ENCODE data around the gene EIF1AD.
A peak's percentile ranks its signal among the peaks of the same experiment; 100 is the strongest.
"Not testable (repeated sequence)": the region's sequence is repeated elsewhere in the genome, so short reads cannot be mapped to it uniquely, and the experiment has no call there.

The EIF1AD gene, protein sequence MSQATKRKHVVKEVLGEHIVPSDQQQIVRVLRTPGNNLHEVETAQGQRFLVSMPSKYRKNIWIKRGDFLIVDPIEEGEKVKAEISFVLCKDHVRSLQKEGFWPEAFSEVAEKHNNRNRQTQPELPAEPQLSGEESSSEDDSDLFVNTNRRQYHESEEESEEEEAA

DNA sequence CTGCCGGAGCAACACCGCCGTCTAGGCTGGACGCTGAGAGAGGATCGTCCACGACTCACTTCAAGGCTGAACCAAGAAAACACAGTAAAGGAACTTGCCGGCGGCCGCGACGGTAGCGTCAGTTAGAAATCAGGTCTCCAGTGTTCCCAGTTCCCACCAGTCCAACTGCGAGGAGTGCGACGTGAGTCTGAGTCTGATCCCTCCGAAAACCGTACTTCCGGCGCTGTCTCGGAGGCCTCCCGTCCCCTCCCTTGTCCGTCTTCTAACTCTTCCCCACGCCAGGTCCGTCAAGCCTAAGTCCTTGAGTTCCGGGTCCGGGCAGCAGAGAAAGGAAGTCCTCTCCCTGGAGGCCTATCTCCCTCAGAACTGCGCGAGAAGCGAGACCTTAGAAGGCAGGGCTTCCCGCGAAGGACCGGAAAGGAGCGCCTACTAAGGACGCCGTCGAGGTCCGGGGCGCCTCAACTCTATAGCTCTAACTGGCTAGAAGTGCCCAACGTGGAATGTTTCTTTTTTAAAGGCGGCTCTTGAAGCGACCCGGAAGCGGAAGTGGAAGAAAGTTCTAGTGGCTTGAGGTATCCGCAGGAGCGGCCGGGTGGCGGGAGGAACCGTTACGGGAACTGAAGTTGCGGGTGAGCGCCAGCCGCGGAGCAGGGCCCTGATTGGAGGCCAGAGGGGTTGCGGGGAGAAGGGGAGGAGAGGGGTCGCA is at the start of gene EIF1AD, which contains the start of gene BANF1:
Gene EIF1AD, minus strand, starts transcription at position 216 of the 706 bp plus-strand sequence. CDS start 1,768 bp downstream, outside the sequence.
Gene BANF1, plus strand, starts transcription at position 562 of the 706 bp plus-strand sequence. CDS start 748 bp downstream, outside the sequence.
- peak within 1 kb of the TSS; percentile 99 for H3K4me3 ChIP-seq (ENCODE audit: low read depth, low read length)

DNA sequence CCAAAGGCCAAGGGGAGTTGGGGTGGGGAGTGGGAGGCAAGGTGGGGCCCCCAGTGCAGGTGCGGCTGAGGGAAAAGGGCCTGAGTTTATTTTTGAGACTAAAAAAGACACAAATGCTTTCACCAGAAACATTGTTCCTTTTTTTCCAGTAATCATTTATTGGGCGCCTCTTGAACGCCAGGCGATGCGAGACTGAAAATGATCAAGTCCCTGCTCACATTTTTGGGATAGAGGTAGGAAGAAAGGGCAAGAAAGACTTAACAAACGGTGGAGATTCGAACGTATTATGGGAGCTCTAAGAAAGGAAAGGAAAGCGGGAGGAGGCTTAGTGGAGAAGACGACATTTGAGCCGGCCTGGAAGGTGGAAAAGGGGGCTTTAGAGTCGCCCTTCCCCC is 49.4 kb upstream of the EIF1AD start:
- H3K4me3 ChIP-seq (ENCODE audit: low read depth, low read length): peak overlapping the region; percentile 54

DNA sequence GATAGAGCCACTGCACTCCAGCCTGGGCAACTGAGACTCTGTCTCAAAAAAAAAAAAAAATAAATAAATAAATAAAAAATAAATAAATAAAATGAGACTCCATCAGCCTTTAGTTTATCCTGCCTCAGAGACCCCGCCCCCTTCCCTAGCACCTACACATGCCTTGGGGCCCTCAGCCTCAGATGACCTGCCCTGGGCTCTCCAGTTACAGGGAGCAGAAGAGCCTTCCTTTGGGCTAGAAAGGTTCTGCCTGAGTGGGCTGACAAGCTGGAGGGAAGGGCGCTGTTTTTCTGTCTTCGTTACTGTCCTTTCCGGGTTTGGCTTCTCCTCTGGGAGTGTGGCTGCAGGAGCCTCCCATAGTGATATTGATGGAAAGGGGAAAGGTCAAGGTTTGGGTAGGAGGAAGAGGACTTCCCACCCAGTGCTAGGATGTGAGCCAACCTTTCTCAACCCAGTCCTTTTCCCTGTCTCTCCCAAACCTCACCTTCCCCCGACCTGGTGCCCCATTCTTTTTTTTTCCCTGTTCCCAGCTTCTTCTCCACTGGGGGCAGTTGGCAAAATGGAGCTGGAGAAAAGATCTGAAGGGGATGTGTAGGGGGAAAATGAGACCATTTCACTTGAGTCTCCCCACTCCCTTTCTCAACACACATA is 48.7 kb upstream of the EIF1AD start:
- no peak overlapping the region for H3K4me3 ChIP-seq (ENCODE audit: low read depth, low read length)

DNA sequence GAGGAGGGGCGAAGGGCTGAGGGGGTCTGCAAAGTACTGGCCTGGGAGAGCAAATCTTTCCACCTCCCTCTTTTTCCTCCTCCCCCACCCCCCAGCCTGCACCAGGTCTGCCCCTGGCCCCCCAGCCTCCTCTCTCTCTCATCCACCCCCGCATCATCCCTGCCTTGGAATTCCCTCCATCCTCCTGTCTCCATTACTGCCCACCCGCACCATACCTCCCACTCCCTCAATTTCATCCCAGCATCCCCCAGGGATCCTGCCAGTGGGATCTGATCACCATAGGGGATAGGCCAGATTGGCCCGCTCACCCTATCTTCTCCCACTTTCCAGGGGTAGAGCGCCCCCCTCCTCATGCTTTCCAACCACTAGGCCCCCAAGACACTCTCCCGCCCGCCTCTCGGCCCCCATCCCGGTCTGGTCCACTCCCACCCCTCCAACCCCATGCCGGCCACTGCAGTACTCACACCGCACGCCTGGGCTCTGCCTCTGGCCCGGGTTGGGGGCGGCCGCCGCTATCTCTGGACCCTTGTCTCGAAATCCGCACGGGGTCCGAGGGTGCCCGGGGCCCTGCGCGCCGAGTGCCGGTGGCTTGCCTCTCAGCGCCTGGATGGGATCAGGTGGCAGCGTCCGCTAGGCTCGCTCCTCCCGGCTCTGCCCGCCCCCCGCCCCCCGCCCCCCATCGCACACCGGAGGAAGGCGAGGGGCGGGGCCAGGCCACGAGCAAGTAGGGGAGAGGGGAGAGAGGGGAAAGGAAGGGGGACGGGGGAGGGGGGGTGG is 46.8 kb upstream of the EIF1AD start, which contains the start of gene GAL3ST3:
Gene GAL3ST3, minus strand, starts transcription at position 615 of the 777 bp plus-strand sequence. CDS start 3,746 bp downstream, outside the sequence.
- H3K4me3 ChIP-seq (ENCODE audit: low read depth, low read length): peak within 1 kb of the TSS; percentile 53

DNA sequence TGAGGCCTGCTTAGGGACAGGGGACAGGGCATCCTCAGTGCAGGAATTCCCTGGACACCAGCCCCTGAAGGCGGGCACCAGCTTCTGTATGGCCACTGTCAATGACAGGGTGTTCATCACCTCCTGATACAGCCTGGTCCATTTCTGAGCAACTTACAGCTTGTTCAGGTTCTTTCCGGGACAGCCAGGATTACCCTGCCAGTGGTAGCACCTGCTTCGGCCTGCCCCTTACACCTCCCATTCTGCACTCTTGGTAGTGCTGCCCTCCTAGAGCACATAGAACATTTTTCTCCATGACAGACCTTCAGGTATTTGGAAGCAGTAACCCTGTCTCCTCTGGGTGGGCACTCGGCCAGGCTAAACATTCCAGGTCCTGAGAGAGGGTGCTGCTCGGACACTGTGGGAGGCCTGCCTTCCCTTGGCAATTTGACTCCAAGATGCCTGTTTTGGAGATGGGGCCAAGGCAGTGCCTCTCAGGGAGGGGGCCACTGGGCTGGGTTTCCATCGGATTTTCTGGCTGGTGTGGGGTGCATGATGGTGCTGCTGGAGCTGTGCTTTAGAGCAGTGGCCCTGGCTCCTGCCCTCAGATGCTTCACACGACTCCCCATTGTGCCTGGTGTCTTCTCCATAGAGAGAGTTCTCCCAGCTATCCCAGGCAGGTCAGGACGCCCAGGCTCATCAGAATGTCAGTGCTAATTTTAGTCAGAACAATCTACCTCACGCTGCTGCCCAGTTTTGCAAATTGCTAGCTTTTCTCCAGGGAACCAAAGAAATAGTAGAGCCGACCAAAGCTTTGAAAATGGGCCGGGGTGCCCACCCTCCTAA is 45.8 kb upstream of the EIF1AD start:
- no peak overlapping the region for H3K4me3 ChIP-seq (ENCODE audit: low read depth, low read length)

DNA sequence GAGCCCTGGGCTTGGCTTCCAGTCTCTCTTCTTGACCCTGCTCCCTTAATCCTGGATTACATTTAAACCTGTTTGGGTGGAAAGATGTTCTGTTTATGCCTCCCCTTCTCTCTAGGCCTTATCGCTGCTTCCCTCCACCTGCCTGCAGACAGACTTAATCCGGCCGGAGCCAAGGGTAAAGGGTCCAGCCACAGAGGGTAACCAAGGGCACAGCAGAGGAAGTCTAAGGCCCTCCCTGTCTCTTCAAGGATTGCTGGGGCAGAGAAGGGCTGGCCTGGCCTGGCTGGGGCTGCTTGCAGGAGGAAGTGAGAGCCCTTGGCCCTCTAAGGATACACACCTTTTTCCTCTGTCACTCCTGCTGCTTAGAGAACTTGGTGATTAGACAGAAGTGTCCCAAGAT is 44.9 kb upstream of the EIF1AD start:
- H3K4me3 ChIP-seq (ENCODE audit: low read depth, low read length): no peak overlapping the region

DNA sequence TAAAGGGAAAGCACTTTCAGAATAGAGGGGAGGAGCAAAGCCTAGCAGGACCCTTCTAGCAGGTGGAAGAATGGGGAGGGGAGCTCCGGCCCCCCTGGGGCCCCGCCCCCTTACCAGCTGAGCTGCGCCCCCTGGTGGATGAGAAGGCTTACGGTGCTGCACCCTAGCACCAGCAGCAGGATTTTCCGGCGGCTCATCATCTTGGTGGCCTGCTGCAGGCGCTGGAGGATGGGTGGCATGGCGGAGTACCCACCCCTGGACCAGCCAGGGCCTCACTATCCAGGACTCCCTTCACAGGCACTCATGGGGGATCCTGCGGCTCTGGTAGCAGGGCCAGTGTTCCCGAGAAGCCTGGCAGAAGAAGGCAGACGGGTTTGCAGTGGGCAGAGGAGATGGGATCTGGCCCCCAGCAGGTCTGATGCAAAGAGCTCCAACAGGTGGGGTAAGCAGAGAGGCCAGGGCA is 43.3 kb upstream of the EIF1AD start:
- no peak overlapping the region for H3K4me3 ChIP-seq (ENCODE audit: low read depth, low read length)

DNA sequence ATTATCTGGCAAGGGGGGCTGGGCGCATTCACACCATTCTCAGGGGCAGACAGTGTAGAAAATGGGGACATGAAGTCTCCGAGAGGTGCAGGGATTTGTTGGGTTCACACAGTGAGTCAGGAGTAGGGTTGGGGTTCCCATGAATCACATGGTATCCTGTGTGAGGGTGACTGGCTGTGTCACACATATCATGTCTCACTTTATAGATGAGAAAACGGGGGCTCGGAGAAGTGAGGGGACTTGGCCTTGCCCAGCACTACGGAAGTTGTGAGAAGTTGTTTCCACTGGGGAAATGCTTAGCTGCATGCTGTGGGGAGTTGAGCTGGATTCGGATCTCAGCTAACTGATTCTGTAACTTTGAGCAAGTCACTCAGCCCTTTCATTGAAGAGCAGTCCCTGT is 42.8 kb upstream of the EIF1AD start:
- H3K4me3 ChIP-seq (ENCODE audit: low read depth, low read length): no peak overlapping the region

DNA sequence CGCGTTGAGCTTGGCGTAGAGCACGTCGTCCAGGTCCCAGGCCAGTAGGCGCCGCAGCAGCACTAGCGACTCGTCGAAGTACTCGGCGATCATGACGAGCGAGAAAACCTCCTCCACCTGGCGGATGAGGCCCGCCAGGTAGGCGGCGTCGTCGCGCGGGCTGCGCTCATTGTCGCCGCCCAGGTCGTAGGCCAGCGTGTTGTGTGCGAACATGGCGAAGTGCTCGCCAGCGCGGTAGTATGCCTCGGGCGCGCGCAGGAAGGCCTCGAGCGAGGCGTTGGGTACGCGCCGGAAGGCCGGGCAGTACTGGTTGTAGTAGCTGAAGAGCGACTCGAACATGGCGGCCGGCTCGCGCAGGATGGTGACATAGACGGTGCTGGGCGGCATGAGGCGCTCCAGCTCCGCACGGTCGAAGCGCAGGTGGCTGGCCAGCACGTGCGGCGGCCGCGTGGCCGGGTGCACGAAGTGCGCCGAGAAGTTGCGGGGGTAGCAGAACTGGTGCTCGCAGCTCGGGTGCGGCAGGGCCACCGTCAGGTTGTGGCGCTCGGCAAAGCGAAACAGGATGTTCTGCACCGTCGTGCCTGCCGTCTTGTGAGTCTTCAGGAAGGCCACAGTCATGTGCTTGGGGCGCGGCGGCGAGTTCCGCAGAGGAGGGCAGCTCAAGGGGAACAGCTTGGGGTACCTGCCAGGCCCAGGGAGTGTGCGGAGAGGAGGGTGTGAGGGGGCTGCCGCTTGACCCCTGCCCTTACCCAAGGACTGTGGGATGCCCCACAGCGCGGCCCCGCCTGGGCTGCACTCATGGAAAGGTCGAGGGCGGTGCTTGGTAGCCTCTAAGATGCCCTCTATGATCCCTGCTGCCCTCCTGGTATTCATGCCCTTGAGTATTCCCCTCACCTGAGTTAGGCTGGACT is 41.3 kb upstream of the EIF1AD start:
- H3K4me3 ChIP-seq (ENCODE audit: low read depth, low read length): no peak overlapping the region

DNA sequence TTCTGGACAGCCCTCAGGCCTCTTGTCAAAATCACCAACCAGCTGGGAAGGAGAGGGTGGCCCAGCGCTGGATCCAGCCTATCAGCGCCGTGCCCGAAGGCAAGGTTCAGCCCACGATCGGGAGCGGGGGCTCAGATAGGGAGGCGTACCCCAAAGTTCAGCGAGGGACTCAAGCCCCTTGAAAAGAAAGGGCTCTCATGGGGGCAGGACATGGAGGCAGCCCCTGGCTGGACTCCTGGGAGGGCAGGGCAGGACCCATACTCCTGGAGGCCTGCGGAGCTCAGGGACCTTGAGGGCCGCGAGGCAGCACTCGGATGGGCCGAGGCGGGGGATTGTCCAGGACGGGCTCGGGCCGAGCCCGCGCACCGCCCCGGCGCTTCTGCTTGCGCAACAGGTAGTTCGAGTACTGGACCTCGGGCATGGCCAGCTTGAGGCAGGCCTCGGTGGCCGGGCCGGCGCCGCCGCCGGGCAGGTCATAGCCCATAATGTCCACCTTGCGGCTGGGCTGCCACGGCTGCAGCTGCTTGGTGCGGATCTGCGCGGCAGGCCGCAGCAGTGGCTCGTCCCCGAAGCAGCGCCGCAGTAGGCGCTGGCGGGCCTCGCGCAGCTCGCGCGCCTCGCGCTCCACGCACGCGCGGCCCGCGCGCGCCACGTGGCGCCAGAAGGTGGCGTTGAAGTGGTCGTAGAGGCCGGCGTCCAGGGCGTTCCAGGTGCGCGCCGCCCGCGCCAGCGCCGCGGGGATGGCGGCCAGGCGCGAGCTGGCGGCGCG is 40.5 kb upstream of the EIF1AD start:
- no peak overlapping the region for H3K4me3 ChIP-seq (ENCODE audit: low read depth, low read length)

DNA sequence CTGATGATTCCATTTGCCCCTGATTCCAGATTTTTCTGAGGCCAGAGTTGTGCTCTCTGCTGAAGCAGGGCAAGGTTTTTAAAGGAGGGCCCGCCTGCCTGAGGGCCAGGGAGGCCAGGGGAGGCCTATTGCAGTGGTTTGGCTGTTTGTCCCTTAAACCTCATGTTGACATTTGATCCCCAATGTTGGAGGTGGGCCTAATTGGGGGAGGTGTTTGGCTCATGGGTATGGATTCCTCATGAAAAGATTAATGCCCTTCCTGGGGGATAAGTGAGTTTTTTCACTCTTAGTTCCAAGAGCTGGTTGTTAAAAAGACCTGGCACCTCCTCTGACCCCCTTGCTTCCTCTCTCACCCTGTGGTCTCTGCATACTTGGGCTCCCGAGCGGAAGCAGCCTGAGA is 37.8 kb upstream of the EIF1AD start:
- H3K4me3 ChIP-seq (ENCODE audit: low read depth, low read length): no peak overlapping the region

DNA sequence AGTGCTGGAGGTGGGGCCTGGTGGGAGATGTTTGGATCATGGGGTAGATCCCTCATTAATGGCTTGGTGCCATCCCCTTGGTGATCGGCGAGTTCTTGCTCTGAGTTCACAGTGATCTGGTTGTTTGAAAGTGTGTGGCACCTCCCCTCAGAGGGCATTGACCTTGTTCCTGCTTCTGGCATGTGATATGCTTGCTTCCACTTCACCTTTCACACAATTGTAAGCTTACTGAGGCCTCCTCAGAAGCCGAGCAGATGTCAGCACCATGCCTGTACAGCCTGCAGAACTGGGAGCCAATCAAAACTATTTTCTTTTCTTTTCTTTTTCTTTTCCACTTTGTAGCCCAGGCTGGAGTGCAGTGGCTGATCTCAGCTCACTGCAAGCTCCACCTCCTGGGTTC is 35.4 kb upstream of the EIF1AD start:
- H3K4me3 ChIP-seq (ENCODE audit: low read depth, low read length): no peak overlapping the region

DNA sequence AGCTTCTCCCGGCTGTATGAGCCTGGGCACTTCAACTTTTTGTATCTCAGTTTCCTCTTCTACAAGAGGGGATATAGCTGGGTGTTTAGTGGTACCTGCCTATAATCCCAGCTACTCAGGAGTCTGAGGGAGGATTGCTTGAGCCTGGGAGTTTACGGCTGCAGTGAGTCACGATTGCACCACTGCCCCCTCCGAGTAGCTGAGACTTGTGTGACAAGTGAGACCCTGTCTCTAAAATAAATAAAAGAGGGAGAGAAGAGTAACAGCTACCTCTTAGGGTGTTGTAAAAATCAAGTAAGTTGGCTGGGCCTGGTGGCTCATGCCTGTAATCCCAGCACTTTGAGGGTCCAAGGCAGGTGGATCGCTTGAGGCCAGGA is 34.4 kb upstream of the EIF1AD start:
- H3K4me3 ChIP-seq (ENCODE audit: low read depth, low read length): no peak overlapping the region

DNA sequence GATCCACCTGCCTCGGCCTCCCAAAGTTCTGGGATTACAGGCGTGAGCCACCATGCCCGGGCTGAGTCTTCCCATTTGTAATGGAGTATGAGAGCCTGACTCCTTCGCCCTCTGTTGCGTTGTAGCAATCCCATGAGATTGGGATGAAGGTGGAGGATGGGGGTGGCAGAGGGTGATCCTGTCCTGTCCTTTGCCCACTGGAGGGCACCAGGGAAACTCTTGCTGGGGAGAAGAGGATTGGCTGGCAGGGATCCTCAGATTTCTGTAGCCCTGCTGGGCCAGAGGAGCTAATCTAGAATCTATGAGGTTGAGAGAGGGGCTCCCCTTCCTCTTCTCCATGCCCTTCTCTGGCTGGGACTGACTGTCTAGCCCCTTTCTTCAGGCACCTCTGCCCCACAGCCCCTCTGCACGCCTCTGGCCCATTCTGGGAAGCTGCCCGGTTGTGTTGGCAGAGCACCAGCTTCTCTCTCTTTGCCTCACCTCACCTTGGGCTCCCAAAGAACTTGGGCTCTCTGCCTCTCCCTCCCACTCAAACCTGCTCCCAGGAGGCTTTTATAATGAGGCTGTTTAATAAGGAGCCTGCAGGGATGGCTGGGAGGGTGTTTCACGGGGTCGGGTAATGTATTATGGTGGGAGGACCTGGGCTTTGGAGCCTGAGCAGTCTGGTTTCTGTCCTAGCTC is 33.8 kb upstream of the EIF1AD start:
- H3K4me3 ChIP-seq (ENCODE audit: low read depth, low read length): no peak overlapping the region

DNA sequence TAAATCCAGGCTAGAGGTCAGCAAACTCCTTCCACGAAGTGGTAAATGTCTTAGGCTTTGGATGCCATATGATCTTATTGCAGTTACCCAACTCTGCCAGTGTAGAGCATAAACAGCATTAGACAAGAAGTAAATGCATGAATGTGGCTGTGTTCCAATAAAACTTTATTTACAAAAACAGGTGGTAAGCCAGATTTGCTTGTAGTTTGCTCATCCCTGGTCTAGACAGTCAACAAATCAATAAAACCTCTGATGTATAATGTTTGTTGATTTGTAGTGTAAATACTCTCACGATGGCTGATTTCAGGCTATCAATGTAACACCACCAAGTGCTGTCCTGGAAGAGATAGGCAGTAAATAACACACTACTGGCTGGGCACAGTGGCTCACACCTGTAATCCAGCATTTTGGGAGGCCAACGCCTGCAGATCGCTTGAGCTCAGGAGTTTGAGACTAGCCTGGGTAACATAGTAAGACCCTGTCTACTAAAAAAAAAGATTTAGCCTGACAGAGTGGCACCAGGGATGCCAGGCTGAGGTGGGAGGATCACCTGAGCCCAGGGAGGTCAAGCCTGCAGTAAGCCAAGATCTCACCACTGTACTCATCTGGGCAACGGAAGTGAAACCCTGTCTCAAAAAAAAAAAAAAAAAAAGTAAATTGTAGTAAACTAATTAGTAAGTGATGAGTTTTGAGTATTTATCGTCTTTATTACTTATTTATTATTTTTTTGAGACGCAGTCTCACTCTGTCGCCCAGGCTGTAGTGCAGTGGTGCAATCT is 31.2 kb upstream of the EIF1AD start:
- H3K4me3 ChIP-seq (ENCODE audit: low read depth, low read length): no peak overlapping the region

DNA sequence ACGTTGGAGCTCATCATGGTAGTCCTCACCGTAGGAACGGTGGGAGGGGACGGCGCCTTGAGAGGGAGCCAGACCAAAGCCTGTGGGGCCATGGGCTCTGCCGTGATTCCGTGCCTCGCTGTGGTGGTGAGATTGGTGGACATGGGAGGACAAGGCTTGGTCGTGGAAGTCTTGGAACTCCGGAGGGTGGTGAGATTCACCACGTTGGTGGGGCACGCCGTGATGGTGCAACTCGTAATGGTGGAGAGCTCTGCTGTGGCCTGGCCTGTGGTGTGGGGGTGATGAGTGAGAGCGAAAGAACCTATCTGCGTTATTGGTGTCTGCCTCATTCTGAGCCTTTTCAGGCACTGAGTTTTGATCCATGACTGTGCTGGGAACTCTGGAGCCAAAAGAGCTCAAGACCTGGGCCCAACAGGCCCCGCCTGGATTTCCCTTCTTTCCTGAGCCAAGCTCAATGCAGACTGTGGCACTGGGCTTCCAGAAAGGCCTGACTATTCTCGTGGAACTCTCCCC is 24.1 kb upstream of the EIF1AD start, which contains the start of gene CATSPER1:
Gene CATSPER1, minus strand, starts transcription at position 463 of the 513 bp plus-strand sequence. Its CDS starts 100 bp downstream, at position 363.
- H3K4me3 ChIP-seq (ENCODE audit: low read depth, low read length): no peak within 1 kb of the TSS

DNA sequence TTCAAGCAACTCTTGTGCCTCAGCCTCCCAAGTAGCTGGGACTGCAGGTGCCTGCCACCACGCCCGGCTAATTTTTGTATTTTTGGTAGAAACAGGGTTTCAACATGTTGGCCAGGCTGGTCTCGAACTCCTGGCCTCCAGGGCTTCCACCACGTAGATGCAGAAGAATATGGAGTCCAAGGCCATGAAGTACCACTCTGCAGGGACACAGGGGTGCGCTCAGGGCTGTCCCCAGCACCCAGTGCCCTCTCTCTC is 21.2 kb upstream of the EIF1AD start:
- not testable (repeated sequence) for H3K4me3 ChIP-seq (ENCODE audit: low read depth, low read length)

All from iPS-11a (cell line).